D721Med (cell line): ENCODE results near the gene BARHL1.

ENCODE experiments used
- DNase-seq: peaks from one replicate; pipeline ENCODE4 v3.0.0; 2011; ENCODE audit warnings: low spot score; ENCODE audit not compliant: insufficient read length
- FAIRE-seq: peaks from 2 replicates; lab custom pipeline; 2011; peaks lifted over from hg19 to GRCh38; lab: Jason Lieb, UNC
- CTCF ChIP-seq: IDR thresholded peaks from 2 replicates; pipeline ENCODE4 v1.5.1; 2012; ENCODE audit warnings: mild to moderate bottlenecking, control low read depth; ENCODE audit not compliant: insufficient read depth; ENCODE audit errors: missing control alignments

The BARHL1 gene

GRCh38 chr9:132634327-132634726 lies 51.9 kb downstream of the BARHL1 start:
- no peak for FAIRE-seq
- no peak for TF ChIP-seq CTCF

DNA sequence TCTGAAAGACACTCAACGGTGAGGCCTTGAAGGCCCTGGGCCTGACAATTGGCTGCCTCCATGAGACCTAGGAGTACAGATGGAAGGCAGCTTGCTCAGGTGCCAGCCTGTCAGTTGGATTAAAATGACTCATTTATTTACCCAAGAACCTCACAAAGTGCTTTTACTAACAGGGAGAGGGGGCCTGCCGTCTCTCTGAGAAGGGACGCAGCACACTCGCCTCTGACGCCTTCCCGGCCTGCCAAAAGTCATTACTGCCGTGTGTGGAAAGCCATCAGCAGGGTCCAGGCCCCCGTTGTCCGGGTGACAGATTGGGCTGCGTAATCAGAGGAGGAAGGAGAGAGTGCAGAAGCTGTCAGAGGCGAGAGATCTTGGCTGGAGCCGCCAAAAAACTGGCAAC lies 54.9 kb downstream of the BARHL1 start:
- DNase-seq: no peak

More at GRCh38 chr9:132634327-132634726, 51.9 kb downstream of the BARHL1 start:
- no peak for DNase-seq

DNA sequence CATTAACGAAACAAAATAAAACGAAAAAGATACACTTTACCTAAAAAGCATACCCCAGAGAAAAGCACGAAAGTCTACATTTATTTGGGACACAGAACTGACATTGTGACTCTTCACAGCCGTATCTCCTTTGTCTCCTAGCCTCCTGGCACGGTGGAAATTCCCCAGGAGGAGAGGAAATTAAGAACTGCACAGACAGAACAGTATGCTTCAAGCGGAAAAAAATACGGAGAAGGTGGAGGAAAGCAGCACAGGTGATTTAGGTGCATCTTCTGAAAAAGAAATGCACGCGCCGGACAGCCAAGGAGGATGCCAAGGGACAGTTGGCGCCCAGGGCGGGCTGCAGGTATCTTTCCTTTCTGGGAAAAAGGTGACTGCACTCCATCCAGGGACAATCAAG lies 55.4 kb downstream of the BARHL1 start:
- TF ChIP-seq CTCF: no peak
- DNase-seq (no peak), FAIRE-seq (no peak)

More for the DNA sequence above, 54.9 kb downstream of the BARHL1 start:
- TF ChIP-seq CTCF: no peak
- no peak for FAIRE-seq

DNA sequence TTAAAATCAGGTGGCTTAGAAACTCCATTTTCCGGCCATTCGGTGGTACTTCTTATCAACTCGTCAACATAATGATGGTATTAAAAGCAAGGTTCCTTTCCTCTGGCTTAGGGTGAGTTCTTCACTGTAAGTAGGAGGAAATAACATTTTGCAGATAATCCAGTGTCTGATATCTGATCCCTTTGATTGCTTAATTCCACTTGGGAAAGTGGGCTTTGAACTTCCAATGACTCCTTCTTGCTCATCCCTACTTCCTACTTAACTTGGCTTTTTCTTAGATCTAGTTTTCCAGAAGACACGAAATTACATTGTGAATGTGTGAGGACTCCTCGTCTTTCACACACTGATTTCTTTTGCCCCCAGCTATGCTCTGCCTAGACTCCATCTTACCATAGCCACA lies 55.8 kb downstream of the BARHL1 start:
- no peak for TF ChIP-seq CTCF
- DNase-seq (no peak), FAIRE-seq (peak; percentile 93)

DNA sequence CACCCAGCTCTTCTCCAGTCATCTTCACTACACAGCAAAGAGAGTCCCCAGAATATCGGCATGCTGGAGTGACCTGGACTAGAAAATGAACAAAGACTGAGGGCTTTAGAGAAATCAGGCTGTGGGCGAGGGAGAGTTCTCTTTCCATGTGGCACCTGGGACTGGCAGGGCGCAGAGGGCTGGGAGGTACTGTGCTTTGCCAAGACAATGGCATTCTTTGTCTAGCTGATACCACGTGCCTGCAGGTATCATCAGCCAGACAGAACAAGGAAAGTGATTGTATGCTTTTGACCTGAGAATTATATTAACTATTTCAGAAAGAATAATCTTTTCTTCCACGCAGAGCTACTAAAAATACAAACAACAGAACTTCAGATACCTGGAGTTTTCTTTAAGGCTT lies 56.9 kb downstream of the BARHL1 start:
- FAIRE-seq (no peak), DNase-seq (no peak)
- no peak for TF ChIP-seq CTCF
